CD4-positive, alpha-beta T cell treated with Interleukin-4 for 1 hour (primary cell): Measurements from ENCODE around the gene ATP2B2.

ENCODE experiments used
- DNase-seq, 2 donors: peaks; one replicate each; pipeline ENCODE4 v3.0.0-alpha.2; 2020 to 2022

The ATP2B2 gene

DNA sequence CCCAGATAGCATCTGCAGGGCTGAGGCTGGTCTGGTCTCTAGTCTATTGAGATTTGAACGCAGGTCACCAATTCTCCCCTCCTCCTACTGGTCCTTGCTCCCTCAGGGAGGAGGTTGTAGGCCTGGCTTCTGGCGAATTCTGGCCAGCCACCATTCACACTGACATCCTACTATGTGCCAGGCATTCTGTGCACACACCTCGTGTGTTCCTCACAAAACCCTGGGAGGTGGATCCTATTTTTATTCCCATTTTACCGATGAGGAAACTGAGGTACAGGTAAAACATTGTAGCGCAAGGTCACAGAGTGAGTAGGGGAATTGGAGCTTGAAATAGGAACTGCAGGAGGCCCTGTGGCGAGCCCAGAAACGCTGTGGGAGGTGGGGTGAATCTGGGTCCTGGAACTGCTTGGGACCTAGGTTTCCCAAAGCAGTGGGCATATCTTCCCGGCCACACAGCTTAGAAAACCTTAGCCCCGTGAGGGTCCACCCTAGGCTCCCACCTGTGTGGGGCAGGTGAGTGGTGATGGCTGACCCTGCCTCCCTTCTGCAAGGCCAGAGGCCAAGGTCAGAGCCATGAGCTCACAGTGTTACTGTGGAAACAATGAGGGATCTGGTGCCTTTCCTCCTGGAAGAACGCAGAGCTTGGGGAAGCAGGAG, 4.8 kb upstream of the ATP2B2 start:
- no peak for DNase-seq

- no peak for DNase-seq
Observed at GRCh38 chr3:10509325-10509724, 3.9 kb upstream of the ATP2B2 start.

DNA sequence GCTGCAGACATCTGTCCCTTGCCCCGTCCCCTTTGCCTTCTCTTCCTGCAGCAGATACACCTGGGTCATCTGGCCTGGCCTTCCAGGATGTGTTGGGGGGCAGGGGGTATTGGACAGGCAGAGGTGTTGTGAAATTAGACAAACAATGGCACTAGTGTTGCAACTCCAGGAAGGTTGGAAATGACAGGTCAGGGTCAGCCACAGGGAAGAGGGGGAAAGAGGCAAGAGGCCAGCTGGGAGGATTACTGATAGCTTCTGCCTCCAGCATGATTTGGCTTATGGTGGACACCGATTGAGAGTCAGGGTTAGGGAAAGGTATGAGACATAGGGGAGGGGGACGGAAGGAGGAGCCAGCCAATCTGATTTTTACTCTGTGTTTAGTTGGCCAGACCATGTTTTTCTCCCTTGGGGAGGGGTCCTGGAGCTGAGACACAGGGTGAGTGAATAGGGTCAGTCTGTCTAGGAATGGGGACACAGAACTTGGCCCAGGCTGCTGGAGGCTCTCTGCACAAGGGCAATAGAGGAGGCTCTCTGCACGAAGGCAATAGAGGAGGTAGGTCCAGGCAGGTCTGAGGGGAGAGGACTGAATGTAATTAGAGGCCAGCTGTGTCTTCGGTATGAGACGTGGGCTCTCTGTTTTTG, 3.4 kb upstream of the ATP2B2 start:
- no peak for DNase-seq

DNA sequence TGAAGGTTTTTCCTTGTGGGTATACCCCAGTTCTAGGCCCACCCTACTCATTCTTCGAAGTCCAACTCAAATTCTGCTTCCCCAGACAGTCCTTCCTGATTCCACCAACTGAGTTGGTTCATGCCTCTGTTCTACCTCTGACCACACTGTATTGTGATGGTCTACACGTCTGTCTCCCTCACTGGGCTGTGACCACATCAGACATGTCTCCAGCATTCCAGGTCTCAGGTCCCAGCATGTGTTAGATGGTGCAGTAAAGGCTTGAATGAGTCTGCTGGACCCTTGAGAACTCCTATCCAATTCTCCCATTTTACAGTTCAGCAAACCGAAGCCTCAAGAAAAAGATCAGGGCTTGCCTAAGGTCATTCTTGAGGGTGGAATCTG, 2.8 kb upstream of the ATP2B2 start:
- no peak for DNase-seq

DNA sequence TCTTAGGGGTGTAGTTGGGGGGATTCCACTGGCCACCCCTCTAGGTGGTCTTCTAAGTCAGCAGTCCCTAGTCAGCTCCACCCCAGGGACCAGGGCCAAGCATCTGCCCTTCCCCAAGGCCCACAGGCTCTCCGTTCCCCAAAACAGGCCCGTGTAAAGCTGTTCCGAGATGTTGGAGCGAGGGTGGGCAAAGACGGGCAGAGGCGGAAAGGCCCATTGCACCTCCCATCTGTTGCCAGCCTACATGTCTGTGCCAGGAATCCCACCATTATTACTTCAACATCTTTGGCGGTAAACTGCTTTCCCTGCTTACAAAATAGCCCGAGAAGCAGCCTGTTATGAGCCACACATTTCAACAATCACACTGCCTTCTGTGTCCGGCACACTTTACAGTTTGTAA, 1.9 kb upstream of the ATP2B2 start:
- no peak for DNase-seq

GRCh38 chr3:10506696-10507095, 1.3 kb upstream of the ATP2B2 start:
- no peak for DNase-seq

GRCh38 chr3:10505791-10506585, 602 bp upstream of the ATP2B2 start:
- no peak for DNase-seq

DNA sequence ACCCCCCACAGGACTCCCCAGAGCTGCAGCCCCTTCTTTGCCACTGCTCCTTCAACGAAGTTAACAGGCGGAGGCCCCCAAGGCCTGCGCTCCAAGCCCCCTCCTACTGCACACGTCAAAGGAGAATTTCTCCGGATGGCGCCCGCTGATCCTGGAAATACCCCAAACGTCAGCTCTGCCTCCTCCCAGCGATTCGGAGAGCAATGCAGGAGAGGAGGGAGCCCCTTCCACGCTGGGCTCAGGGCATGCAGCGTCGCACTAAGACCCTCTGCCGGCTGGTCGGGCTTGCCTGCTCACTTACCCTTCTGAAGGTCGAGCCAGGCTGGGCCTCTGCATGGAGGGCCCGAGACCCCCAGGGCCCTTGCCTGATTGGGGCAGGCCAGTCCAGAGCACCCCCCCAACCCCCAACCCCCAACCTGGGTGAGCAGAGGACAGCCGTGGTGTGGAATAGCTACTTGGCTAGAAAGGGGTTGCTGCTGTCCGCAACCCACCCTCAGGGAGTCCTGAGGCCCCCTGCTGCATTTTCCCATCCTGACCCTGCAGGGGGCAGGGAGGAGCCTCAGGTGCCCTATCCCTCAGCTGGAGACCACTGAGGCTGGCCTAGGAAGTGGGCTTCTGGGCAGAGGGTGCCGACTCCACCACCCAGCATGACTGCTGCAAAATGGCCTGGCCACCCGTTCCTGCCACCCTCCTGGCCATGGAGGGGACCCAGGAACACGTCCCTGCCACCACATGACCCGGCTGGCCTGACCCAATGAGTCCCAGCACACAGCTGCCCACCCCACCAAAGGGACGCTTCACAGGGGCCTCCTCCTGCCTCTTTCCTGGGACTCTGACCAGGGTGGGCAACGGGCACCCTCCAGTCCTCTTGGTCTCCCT, 976 bp downstream of the ATP2B2 start:
- no peak for DNase-seq

DNA sequence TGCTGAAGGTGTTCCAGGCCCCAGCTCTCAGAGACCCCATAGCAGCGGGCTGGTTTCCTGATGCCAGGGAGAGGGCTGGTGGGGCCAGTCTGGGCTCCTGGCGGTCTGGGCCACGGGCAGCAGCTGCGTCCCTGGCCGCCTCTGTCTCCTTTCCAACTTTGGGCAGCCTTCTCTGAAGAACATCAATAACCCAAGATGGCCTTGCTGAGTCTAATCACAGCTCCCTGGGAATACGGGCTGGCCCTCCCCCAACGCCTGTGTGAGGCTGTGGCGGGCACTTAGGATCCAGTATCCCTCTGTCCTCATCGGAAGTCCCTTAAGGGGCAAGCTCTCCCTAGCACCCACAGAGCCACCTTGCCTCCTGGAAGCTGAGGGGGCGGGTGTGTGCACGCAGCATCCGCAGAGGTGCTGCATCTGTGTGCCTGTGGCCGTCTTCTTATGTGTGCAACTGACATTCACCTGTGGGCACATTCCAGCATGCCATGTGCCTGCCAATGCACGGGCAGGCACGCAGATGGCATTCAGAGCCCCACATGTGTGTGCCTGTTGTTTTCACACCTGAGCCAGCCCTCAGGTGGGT, 2.1 kb downstream of the ATP2B2 start:
- DNase-seq: no peak

DNA sequence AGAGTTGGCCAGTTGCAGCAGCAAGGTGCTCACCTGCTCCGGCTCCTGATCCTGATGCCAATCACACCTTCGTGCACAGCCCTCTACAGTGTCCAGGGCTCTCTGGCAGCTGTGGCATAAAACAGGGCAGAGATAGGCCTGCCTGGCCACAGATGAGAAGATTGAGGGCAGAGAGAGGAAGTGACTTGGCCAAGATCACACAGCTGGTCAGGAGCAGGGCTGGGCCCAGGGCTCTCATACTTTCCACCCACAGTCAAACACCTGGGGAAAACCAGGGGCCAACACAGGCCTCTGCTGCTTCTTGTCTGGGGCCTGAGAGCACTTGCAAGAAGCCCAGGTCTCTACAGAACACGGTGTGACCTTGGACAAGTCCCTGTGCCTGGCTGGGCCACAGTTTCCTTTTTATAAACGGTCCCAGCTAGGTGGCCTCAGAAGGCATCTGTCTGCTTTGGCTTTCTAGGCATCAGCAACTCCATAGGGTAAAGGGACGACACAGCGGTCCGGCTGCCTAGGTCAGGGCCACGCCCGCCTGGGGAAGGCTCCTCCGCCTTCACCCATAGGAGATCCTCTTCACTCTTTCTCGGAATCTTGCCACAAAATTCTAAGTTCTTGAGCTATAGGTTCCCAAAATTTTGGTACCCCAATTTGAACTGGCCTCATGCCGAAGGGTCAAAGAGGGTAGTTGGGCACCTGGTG, 3.1 kb downstream of the ATP2B2 start:
- no peak for DNase-seq

DNA sequence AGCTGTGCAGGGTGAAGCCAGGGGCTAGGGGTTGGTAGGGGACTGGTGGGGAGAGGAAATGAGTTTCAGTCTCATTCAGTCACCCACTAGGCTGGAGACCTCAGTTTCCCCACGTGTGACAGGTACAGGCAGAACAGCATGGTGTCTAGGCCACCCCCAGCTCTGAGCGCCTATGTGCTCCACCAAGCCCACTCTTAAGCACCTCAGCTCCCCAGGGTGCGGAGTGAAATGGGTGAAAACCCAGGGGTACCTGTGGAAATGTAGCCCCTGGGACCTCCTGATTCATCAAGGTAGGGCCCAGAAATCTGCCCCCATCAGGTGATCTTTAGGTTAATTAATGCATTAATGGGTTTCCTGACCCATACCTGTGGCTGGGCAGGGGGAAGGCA, 3.7 kb downstream of the ATP2B2 start:
- DNase-seq: no peak

DNA sequence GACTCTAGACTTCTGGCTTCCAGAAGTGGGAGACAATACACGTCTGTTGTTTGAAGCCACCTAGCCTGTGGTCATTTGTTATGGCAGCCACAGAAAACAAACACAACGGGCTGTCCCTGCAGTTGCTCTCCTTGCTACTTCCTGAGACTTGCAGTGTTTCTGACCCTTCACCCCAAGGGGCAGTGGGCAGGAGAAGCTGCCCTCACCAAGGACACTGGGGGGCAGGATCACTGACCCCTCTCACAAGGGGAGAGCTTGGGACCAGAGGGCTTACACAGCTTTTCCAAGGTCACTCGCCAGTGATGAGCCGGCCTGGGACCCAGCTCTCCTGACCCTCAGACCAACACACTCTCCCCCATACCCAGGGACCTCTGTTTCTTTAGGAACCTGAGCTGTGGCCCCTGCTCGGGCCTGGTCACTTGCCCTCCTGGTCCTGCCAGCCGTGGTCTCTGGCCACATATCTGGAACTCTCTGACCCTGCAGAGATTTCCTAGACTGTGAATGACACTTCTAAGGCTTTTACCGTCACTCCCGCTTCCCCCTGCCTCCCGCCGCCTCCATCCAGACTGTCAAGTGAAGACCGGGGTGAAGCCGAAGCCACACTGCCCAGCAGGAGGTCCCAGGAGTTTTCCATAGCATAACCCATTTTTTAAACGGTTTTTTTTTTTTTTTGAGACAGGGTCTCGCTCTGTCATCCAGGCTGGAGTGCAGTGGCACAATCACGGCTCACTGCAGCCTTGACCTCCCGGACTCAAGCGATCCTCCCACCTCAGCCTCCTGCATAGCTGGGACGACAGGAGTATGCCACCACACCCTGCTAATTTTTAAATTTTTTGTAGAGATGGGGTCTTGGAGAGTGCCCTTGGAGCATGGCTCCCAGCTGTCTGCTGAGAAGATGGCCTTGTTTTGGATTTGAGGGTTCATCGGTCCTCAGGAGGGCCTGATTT, 4.4 kb downstream of the ATP2B2 start:
- no peak for DNase-seq

- no peak for DNase-seq
Observed at GRCh38 chr3:10498271-10498670, 7.1 kb downstream of the ATP2B2 start.

- no peak for DNase-seq
Observed at GRCh38 chr3:10497439-10497838, 7.9 kb downstream of the ATP2B2 start.

DNA sequence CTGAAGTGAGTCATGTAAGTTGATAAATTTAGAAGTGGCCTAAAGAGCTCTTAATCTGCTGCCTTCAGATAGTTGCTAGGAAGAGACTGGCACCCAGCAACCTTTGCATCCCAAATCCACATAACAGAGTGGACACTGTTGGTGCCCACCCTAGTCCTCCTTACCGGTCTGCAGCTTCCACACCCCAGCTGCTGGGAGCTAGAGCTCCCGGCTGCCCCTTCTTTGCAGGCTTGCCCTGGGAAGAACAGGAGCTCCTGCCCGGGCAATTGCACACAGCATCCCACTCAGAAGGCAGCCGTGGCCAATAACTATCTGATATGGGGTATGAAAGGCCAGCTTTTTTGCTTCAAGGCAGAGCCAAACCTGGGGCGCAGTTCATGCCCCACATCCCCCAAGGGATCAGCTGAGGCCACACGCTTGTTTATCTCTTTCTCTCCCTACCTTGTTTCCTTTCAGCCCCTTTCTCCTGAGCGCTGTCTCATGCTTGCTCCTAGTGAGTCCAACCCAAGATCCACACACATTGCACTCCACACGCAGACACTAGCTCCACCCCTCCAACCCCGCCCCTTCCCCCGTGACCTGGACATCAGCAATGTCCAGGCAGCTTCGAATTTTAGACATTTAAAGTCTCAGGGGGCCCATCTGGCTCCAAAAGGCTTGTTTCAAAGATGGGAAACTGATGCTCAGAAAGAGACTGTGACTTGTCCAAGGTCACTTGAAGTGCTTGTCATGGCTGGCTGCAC, 9.1 kb downstream of the ATP2B2 start:
- DNase-seq: no peak

GRCh38 chr3:10495614-10496013, 9.8 kb downstream of the ATP2B2 start:
- DNase-seq: no peak

- DNase-seq: no peak
Observed at GRCh38 chr3:10495003-10495402, 10.4 kb downstream of the ATP2B2 start.

- DNase-seq: no peak
Observed at GRCh38 chr3:10494180-10494579, 11.2 kb downstream of the ATP2B2 start.

GRCh38 chr3:10493202-10493589, 12.2 kb downstream of the ATP2B2 start:
- no peak for DNase-seq
